ENCODE measurements around the gene EID1. TPM values are rescaled to one million over a fixed set of nuclear protein-coding genes. Genes with fewer than 3 reads are reported as not detected.

Gene EID1
- total RNA-seq, 1 experiment from 2014 or later: 104 TPM

GRCh38 chr15:48842501-48842900 is 35.4 kb upstream of the EID1 start (continued):
- no peak for TF ChIP-seq ZSCAN18 (CRISPR knock-in tag; IDR thresholded peaks at IDR 0.05)
- TF ChIP-seq ETV6 (CRISPR knock-in tag; IDR thresholded peaks at IDR 0.05): no peak

- no peak for TF ChIP-seq NFE2L1 (CRISPR knock-in tag; IDR thresholded peaks at IDR 0.05)
- no peak for TF ChIP-seq ATF3 (CRISPR knock-in tag; conservative IDR thresholded peaks at IDR 0.05)
- TF ChIP-seq NFATC4 (CRISPR knock-in tag; IDR thresholded peaks at IDR 0.05): no peak
- TF ChIP-seq ZNF532 (CRISPR knock-in tag; IDR thresholded peaks at IDR 0.05; ENCODE audit: borderline replicate concordance): no peak
- TF ChIP-seq TP53 (CRISPR knock-in tag; IDR thresholded peaks at IDR 0.05): no peak
- no peak for TF ChIP-seq SMAD3 (CRISPR knock-in tag; IDR thresholded peaks at IDR 0.05; ENCODE audit: borderline replicate concordance)
- TF ChIP-seq MLX (CRISPR knock-in tag; IDR thresholded peaks at IDR 0.05): no peak
- no peak for TF ChIP-seq FOXP4 (CRISPR knock-in tag; IDR thresholded peaks at IDR 0.05)
- no peak for TF ChIP-seq SMAD4 (CRISPR knock-in tag; IDR thresholded peaks at IDR 0.05)
- TF ChIP-seq SP1 (CRISPR knock-in tag; conservative IDR thresholded peaks at IDR 0.05): no peak
- TF ChIP-seq MYBL2 (CRISPR knock-in tag; IDR thresholded peaks at IDR 0.05): no peak
- TF ChIP-seq JAZF1 (CRISPR knock-in tag; IDR thresholded peaks at IDR 0.05): no peak
- no peak for DNase-seq (ENCODE audit: low spot score)
- no peak for ATAC-seq
- ChIA-PET CTCF (no interaction called here), POLR2A (no interaction called here)
- no peaks in the 10 kb centered on the region for H3K4me1 Mint-ChIP-seq
- H3K9me3 Mint-ChIP-seq: peaks cover 10% of the 10 kb centered on the region
- no peaks in the 10 kb centered on the region for H3K27me3 Mint-ChIP-seq (ENCODE audit: low read depth)
- H3K27ac Mint-ChIP-seq: no peak overlapping the region
- H3K4me3 Mint-ChIP-seq: no peak overlapping the region
- no peaks in the 10 kb centered on the region for H3K36me3 Mint-ChIP-seq
Observed at GRCh38 chr15:48845123-48845522, 32.8 kb upstream of the EID1 start.

GRCh38 chr15:48850648-48851047 is 27.3 kb upstream of the EID1 start:
- Mint-ChIP-seq H3K27ac (no peak overlapping the region), H3K9me3 (peaks cover 4% of the 10 kb centered on the region; the same call in 1 of the 2 replicates), H3K27me3 (ENCODE audit: low read depth) (no peaks in the 10 kb centered on the region), H3K36me3 (no peaks in the 10 kb centered on the region), H3K4me1 (peaks cover 5% of the 10 kb centered on the region), H3K4me3 (no peak overlapping the region)
- ChIA-PET CTCF (no interaction called here), POLR2A (no interaction called here)
- DNase-seq (ENCODE audit: low spot score) (no peak), ATAC-seq (no peak)
- TF ChIP-seq HMGA2 (CRISPR knock-in tag; IDR thresholded peaks at IDR 0.05): no peak
- TF ChIP-seq ATF6 (CRISPR knock-in tag; IDR thresholded peaks at IDR 0.05): no peak
- TF ChIP-seq ZMAT4 (CRISPR knock-in tag; IDR thresholded peaks at IDR 0.05): no peak
- TF ChIP-seq JUN (CRISPR knock-in tag; IDR thresholded peaks at IDR 0.05): no peak
- TF ChIP-seq AFF4 (CRISPR knock-in tag; IDR thresholded peaks at IDR 0.05; ENCODE audit: borderline replicate concordance): no peak
- TF ChIP-seq ESRRA (CRISPR knock-in tag; IDR thresholded peaks at IDR 0.05; ENCODE audit: borderline replicate concordance): no peak
- no peak for TF ChIP-seq SMAD4 (CRISPR knock-in tag; IDR thresholded peaks at IDR 0.05)

Data from WTC11 (cell line).